ENCODE data around the gene INO80.
A peak's percentile ranks its signal among the peaks of the same experiment; 100 is the strongest.
"Not testable (repeated sequence)": the region's sequence is repeated elsewhere in the genome, so short reads cannot be mapped to it uniquely, and the experiment has no call there.

INO80 gene, protein sequence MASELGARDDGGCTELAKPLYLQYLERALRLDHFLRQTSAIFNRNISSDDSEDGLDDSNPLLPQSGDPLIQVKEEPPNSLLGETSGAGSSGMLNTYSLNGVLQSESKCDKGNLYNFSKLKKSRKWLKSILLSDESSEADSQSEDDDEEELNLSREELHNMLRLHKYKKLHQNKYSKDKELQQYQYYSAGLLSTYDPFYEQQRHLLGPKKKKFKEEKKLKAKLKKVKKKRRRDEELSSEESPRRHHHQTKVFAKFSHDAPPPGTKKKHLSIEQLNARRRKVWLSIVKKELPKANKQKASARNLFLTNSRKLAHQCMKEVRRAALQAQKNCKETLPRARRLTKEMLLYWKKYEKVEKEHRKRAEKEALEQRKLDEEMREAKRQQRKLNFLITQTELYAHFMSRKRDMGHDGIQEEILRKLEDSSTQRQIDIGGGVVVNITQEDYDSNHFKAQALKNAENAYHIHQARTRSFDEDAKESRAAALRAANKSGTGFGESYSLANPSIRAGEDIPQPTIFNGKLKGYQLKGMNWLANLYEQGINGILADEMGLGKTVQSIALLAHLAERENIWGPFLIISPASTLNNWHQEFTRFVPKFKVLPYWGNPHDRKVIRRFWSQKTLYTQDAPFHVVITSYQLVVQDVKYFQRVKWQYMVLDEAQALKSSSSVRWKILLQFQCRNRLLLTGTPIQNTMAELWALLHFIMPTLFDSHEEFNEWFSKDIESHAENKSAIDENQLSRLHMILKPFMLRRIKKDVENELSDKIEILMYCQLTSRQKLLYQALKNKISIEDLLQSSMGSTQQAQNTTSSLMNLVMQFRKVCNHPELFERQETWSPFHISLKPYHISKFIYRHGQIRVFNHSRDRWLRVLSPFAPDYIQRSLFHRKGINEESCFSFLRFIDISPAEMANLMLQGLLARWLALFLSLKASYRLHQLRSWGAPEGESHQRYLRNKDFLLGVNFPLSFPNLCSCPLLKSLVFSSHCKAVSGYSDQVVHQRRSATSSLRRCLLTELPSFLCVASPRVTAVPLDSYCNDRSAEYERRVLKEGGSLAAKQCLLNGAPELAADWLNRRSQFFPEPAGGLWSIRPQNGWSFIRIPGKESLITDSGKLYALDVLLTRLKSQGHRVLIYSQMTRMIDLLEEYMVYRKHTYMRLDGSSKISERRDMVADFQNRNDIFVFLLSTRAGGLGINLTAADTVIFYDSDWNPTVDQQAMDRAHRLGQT (N-terminal part only)

DNA sequence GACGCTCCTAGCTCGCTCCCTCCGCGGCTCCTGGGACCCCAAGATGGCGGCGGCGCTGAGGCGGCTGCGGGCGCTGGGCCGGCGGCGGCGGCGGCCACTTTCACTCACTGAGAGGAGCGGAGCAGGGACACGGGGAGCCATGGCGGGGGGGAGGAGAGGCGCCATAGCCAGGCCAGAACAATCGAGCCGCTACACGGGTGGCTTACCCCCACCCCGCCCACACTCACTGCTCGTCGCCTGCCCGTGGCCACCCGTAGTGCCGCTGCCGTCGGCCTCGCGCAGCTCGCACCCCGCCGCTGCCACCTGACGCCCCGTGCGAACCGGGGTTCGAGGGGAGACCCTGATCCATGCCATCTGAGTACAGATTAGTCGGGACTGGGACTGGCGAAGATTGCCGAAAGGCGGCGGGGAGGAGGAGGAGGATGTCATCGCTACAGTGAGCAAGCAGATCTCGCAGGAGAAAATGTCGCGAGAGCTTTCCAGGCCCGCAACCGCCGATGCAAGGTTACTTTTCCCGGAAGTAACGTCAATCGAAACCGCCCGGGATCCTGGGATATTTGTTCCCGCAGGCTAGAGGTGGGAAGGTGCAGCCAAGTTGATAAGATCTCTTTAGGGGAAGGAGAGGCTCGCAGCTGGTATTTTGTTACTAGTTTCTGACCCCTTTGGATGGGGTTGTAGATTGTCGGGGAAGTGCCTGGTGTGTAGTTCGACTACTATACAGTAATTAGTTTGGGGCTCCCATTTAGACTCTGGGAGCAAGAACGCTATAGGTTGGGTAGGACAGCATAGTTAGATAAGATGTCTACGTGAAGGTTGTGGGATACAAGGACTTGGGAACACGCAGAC, at the start of gene INO80:
Gene INO80 (minus strand): TSS at position 165 of the 846 bp plus-strand sequence. CDS start 19,970 bp downstream, outside the sequence.
- DNase-seq = peak; percentile 74 to 99 (median 97)

DNA sequence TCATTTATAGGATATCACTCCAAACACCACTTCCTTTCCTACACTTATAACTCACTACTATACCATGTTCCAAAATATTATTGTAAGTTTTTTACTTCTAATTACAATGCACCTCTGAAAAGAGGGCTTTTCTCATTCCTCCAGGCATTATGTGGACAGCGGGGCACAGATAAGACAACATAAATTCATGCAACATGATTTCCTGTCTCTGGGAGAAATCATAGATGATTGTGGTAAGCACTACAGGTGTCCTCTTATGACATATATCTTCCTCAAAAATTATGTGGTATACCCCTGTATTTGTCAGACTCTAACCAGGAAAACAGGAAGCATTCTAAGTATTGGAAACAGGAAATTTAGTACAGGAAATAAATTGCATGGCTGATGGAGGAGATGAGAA, 45.7 kb upstream of the INO80 start:
- DNase-seq = no peak

DNA sequence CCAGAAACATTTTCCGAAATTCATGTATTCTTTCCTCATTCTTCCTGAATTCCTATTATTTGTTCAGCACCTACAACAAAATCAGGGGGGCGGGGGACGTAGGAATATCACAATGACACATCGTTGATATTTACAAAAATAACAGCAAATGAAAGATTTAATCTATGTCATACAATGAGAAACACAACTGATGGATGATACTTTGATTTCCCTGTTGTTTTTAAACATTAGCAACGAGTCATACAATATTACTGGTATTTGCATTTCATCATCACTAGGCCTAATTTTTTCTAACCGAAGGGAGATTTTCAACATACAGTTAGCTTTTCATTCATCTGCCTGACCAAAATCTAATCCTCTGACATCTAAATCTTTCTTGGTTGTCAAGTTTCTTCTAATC, 45.3 kb upstream of the INO80 start:
- DNase-seq = no peak

DNA sequence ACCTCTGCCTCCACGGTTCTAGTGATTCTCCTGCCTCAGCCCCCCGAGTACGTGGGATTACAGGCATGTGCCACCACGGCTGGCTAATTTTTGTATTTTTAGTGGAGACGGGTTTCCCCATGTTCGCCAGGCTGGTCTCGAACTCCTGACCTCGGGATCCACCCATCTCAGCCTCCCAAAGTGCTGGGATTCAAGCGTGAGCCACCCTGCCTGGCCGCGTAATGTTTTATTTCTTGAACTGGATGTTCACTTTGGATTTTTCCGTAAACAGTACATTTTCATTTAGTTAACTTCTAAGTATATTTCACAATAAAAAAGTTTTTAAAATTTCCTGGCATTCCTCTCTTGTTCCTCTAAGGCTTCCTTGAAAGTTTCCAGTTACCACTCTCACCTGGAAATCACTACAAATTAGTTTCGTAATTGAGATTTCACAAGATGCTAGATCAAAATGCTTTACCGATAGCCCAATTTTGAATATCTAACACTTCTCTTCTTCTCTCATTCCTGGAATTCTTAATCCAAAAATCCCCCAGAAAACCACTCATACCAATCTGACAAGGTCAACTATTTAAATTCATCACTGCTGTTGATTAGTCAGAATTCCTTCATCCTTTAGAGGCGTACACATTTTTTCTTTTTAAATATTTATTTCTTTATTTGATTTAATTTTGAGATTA, 44.7 kb upstream of the INO80 start:
- no peak for DNase-seq

DNA sequence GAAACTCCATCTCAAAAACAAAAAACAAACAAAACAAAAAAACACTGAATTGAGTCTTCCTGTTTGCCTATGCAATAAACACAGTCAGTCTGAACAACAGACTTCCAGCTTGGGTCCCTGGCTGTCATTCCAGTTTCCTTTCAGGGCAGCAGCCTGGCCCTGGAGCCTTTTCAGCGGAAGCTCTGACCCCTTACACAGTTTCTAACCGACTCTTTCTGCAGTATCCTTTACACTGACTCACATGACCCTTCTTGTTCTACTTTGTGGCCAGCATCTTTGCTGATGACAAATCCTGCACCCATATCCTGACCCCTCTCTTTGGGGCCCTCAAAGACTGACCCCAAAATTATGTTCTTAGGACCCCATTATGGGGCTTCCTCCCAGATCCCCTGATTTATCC, 38.3 kb upstream of the INO80 start:
- DNase-seq = no peak

DNA sequence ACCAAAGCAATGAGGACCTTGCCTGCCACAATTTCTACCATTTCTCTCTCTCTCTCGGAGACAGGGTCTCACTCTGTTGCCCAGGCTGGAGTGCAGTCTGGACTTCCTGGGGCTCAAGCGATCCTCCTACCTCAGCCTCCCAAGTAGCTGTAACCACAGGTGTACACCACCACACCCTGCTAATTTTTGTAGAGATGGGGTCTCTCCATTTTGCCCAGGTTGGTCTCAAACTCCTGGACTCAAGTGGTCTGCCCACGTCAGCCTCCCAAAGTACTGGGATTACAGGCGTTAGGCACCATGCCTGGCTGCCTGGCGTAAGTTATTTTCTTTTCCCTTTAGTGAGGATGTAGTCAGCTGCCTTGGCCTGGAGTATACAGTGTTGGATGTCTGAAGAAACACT, 37.7 kb upstream of the INO80 start:
- DNase-seq = no peak

DNA sequence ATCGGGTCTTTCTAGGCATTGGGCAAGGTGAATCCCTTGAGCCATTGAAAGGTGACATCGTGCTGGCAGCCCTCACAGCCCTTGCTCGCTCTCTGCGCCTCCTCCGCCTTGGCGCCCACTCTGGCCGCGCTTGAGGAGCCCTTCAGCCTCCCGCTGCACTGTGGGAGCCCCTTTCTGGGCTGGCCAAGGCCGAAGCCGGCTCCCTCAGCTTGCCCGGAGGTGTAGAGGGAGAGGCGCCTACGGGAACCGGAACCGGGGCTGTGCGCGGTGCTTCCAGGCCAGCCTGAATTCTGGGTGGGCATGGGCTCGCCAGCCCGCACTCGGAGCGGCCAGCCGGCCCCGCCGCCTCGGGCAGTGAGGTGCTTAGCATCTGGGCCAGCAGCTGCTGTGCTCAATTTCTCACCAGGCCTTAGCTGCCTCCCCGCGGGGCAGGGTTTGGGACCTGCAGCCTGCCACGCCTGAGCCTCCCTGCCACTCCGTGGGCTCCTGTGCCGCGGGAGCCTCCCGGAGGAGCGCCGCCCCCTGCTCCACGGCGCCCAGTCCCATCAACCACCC, 35.4 kb upstream of the INO80 start:
- no peak for DNase-seq

DNA sequence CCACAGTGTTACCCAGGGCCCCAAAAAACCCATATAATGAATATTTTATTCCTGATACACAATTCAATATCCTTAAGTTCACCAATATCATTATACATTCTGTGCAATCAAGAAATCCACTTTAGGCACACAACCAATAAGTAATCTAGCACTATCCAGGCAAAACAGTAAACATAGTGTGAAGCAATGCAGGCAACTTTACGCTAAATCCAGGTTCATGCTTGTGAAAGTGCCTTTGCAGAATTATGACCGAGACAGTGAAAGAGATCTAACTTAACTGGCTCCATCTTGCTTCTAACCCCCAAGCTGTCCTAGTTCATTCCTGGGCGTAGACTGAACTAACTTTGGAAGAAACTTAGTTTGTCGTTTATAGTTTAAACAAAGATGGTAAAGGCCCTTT, 34.2 kb upstream of the INO80 start:
- DNase-seq = no peak

DNA sequence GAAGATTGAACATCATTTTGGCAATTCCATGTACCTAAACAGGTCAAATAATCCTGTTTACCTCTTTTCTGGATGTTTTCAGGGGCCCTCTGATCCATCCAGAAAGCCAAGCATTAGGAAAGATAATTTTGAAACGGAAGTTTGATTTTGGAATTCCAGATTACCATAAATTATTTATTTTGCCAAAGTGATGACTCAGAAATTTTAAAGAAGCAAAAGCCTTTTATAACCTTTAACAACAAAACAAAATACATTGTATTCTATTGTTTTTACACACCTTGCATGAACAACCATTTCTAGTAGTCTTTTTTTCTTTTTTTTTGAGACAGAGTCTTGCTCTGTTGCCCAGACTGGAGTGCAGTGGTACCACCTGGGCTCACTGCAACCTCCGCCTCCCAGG, 32.0 kb upstream of the INO80 start:
- no peak for DNase-seq

DNA sequence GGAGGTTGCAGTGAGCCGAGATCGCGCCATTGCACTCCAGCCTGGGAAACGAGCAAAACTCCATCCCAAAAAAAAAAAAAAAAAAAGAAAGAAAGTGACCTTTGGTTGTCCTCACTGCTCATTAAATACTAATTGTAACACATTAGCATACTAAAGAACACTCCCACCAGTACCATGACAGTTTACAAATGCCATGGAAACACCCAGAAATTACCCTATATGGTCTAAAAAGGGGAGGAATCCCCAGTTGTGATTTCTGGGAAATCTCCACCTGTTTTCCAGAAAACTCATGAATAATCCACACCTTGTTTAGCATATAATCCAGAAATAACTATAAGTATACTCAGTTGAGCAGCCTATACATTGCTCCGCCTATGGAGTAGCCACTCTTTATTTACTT, 23.5 kb upstream of the INO80 start:
- no peak for DNase-seq

DNA sequence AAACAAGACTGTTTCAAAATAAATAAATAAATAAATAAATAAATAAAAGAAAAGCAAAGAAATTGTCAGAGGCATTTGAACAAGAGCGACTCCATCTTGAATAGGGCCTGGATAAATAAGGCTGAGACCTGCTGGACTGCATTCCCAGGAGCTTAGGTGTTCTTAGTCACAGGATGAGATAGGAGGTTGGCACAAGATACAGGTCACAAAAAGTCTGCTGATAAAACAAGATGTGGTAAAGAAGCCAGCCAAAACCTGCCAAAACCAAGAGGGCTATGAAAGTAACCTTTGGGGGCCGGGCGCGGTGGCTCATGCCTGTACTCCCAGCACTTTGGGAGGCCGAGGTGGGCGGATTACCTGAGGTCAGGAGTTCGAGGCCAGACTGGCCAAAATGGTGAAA, 23.0 kb upstream of the INO80 start:
- DNase-seq = not testable (repeated sequence)

DNA sequence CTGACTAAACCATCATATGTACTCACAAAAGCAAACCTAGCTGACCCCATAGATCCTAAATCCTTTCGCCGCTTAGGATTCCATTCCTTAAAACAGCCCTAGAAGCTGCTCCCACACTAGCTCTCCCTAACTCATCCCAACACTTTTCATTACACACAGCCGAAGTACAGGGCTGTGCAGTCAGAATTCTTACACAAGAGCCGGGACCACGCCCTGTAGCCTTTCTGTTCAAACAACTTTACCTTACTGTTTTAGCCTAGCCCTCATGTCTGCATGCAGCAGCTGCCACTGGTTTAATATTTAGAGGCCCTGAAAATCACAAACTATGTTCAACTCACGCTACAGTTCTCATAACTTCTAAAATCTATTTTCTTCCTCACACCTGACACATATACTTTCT, 19.5 kb upstream of the INO80 start:
- DNase-seq = not testable (repeated sequence)

DNA sequence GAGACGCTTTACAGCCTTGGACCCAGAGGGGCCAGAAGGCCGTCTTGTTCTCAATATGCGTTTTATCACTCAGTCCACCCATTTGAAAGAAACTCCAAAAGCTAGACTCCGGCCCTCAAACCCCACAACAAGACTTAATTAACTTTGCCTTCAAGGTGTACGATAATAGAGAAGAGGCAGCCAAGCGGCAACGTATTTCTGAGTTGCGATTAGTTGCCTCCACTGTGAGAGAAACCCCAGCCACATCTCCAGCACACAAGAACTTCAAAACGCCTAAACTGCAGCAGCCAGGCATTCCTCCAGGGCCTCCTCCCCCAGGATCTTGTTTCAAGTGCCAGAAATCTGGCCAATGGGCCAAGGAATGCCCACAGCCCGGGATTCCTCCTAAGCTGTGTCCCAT, 17.4 kb upstream of the INO80 start:
- DNase-seq = no peak

DNA sequence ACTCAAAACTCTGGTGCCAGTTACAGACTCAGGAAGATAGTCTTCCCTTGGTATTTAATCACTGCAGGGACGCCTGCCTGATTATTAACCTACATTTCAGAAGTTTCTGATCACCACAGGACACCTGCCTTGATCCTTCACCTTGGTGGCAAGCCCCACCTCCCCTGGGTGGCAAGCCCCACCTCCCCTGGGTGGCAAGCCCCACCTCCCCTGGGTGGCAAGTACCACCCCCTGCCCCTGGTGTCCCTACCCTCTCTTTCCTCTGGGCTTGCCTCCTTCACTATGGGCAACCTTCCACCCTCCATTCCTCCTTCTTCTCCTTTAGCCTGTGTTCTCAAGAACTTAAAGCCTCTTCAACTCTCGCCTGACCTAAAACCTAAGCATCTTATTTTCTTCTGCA, 16.0 kb upstream of the INO80 start:
- not testable (repeated sequence) for DNase-seq

DNA sequence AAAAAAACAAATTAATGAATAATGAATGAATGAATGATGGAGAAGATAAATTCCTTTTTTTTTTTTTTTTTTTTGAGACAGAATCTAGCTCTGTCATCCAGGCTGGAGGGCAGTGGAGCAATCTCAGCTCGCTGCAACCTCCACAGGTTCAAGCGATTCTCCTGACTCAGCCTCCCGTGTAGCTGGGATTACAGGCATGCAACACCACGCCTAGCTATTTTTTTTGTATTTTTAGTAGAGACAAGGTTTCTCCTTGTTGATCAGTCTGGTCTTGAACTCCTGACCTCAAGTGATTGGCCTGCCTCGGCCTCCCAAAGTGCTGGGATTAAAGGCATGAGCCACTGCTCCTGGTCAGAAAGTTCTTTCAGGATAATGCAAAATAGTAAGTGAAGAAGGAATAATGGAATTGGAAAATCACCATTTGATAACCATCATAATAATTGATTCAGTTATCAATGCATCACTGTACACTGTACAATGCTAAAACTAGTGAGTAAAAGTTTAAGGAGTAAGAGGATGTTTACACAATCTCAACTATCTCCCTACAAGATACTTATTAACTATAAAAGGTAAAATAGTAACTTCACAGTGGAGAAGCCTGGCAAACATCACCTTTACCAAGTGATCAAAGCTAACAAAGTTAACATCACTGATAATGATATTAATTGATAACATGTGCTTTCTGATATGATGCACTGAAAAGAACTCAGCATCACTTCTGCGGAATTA, 12.3 kb upstream of the INO80 start:
- DNase-seq = no peak

DNA sequence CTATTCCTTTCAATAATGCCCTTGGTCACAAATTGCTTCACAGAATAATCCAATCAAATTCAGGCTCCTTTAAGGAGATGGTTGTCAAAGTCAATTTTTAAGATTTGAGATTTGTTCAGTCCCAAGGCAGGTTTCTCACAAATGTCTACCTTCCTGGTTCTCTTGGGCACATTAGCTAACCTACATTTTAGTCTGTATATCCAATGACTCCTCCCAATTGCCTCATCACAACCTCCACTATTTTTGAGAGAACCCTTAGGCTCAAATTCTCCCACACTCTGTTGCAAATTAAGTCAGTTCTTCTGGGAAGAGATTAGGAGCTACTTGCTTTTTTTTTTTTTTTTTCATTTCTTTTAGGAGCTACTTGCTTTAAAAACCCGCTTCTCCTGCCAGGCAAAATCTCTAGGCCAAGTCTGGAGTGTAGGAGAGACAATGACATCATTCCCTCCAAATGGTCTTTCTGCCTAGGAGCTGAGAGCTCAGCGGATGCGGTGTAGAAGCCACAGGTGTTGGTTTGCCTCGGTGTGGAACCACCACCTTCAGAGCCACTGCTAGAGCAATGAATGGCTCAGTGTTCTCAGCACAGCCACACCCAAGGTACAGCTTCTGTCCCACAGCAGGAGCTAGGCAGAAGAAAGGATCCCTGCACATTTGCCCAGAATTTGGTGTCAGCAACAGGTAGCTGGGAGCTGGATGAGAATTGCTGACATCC, 10.0 kb upstream of the INO80 start:
- no peak for DNase-seq

DNA sequence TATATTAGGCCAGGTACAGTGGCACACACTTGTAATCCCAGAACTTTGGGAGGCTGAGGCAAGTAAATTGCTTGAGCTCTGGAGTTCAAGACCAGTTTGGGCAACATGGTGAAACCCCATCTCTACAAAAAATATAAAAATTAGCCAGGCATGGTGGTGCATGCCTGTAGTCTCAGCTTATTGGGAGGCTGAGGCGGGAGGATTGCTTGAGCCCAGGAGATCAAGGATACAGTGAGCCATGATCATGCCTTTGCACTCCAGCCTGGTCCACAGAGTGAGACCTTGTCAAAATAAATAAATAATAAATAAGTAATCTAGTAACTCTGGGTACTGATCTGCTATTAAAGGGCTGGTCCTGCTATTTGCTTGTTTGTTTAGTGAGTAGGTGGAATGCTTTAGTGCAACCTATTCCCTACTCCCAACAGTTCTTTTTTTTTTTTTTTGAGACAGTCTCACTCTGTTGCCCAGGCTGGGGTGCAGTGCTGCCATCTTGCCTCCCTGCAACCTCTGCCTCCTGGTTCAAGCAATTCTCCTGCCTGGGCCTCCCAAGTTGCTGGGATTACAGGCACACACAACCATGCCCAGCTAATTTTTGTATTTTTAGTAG, 9.1 kb upstream of the INO80 start:
- DNase-seq = no peak

DNA sequence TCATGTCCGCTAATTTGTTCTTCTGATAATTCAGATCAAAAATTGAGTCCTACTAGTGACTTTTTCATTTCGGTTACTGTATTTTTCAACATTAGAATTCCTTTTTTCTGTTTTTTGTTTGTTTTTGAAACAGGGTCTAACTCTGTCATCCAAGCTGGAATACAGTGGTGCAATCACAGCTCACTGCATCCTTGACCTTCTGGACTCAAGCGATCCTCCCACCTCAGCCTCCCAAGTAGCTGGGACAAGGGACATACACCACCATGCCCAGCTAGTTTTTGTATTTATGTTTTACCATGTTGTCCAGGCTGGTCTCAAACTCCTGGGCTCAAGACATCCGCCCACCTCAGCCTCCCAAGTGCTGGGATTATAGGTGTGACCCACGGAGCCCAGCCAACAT, 8.0 kb upstream of the INO80 start:
- DNase-seq = no peak

DNA sequence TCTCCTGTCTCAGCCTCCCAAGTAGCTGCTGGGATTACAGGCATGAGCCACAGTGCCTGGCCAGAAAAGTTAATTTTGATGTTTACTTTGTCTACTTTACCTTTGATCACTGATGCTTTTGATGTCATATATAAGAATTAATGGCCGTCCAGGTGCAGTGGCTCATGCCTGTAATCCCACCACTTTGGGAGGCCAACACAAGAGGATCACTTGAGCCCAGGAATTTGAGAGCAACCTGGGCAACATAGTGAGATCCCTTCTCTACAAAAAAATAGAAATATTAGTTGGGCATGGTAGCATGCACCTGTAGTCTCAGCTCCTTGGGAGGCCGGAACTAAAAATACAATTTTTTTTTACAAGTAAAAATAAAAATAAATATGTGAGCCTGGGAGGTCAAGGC, 6.8 kb upstream of the INO80 start:
- no peak for DNase-seq

Data from C1 segment of cervical spinal cord (tissue), 14 donors.